Measurements from ENCODE around the gene ELL. TPM values are rescaled to one million over a fixed set of nuclear protein-coding genes. Genes with fewer than 3 reads are reported as not detected.

ELL gene
- total RNA-seq, 6 experiments from 2014 or later = 15.7 to 17.8 (median 16.4) TPM

- no peak for TF ChIP-seq CTCF (IDR thresholded peaks at IDR 0.05)
- peak; percentile 30 for DNase-seq
Observed at GRCh38 chr19:18418483-18419194, 103.2 kb downstream of the ELL start.

DNA sequence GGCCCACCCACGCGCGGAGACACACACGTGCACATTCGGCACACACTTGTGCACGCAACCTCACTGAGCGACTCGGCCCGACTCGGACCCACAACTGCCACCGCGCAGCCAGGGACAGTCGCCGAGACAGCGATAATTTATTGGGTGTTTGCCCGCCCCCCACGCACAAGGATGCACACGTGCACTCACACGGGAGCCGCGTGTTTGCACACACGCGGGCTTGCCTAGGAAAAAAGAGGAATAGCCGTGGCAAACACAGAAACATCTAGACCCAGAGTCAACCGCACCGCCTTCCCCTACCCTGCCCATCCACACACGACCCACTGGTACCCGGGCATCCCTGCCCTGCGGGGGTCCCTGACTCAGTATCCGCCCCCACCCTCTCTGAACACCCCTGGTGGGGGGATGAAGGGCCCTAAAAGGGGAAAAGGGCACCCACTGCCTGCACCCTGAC lies 103.8 kb downstream of the ELL start:
- peaks cover 75% of the 10 kb centered on the region for H3K4me1 Mint-ChIP-seq (ENCODE audit: low read depth)

More at GRCh38 chr19:18418483-18419194, 103.2 kb downstream of the ELL start:
- Mint-ChIP-seq H3K36me3 (ENCODE audit: low read depth) (no peaks in the 10 kb centered on the region), H3K27me3 (ENCODE audit: insufficient read depth) (peaks cover 9% of the 10 kb centered on the region), H3K9me3 (no peaks in the 10 kb centered on the region), H3K4me3 (peak overlapping the region; percentile 80), H3K4me1 (ENCODE audit: low read depth) (peaks cover 78% of the 10 kb centered on the region), H3K27ac (peak overlapping the region; percentile 96)

DNA sequence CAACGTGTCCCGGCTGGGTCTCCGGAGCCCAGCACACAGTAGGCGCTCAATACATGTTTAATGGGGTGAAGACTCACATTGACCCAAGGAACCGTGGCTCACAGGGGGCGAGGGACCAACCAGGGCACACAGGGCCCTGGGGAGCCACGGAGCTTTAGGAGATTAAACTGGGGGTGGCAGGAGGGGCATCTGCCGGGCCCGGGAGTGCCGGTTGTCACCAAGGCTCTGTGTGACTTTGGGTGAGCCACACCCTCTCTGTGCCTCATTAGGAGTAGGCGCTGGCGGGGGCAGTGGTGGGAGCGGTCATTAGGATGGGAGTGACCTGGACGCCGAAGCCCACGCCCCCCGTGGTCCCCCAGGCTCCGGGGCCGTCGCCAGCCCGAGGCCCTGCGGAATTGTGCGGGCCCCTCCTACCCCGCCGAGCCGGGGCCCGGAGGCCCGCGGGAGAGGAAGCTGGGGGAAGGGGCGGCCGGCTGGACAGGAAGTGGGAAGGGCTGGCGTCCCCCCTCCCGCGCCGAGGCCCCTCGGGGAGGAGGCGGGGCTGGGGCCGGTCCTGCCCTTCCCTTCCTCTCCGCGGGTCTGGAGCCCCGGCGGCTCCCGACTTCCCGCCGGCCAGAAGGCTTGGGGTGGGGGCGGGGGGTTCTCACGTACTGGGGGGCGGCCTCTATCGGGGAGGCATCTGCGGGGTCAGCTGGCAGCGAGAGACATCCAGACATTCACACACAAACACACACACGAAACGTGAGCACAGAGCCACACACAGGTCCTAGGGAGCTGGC lies 104.4 kb downstream of the ELL start:
- peak overlapping the region; percentile 92 for H3K4me3 Mint-ChIP-seq
- DNase-seq = peak; percentile 65
- TF ChIP-seq CTCF (IDR thresholded peaks at IDR 0.05) = no peak
- peaks cover 71% of the 10 kb centered on the region for H3K4me1 Mint-ChIP-seq (ENCODE audit: low read depth)
- peaks cover 10% of the 10 kb centered on the region for H3K27me3 Mint-ChIP-seq (ENCODE audit: insufficient read depth)
- H3K9me3 Mint-ChIP-seq = no peaks in the 10 kb centered on the region
- H3K27ac Mint-ChIP-seq = peak overlapping the region; percentile 100
- H3K36me3 Mint-ChIP-seq (ENCODE audit: low read depth) = no peaks in the 10 kb centered on the region

More for the DNA sequence above, 103.8 kb downstream of the ELL start:
- DNase-seq = no peak
- Mint-ChIP-seq H3K27ac (peak overlapping the region; percentile 96), H3K36me3 (ENCODE audit: low read depth) (no peaks in the 10 kb centered on the region), H3K4me3 (peak overlapping the region; percentile 80), H3K27me3 (ENCODE audit: insufficient read depth) (peaks cover 9% of the 10 kb centered on the region), H3K9me3 (no peaks in the 10 kb centered on the region)
- no peak for TF ChIP-seq CTCF (IDR thresholded peaks at IDR 0.05)

GRCh38 chr19:18416778-18417249 lies 105.1 kb downstream of the ELL start:
- Mint-ChIP-seq H3K9me3 (no peaks in the 10 kb centered on the region), H3K4me1 (ENCODE audit: low read depth) (peaks cover 66% of the 10 kb centered on the region)
- no peak for TF ChIP-seq CTCF (IDR thresholded peaks at IDR 0.05)

DNA sequence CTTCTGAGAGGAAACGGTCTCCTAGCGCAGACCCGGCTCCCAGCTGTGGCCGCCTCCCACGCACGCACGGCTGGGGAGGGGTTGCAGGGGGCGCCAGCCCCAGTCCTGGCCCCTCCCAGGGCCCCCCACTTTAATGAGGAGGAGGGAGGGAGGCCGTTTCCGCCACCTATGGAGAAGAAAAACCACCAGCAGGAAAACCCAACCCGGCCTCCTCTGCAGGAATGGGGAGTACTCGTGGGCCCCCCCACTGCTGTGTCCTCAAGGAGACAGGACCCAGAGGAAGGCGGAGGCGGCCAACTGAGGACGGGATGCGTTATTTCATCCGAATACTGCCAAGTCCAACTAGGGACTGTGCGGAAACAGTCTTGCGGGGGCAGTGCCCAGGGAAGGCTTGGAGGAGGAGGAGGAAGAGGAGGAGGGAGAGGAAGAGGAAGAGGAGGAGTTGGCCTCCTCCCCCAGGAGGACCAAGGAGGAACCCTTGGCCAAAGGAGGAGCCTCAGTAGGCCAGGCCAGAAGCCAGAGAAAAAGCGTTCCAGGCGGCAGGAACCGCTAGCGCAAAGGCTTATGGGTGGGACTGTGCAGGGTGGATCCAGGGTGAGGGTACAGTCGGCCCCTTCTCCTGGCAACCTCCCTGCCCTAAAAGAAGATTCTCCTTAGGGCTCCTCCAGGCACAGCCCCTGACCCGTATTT lies 106.5 kb downstream of the ELL start:
- H3K9me3 Mint-ChIP-seq = no peaks in the 10 kb centered on the region
- peak; percentile 63 for DNase-seq
- no peaks in the 10 kb centered on the region for H3K36me3 Mint-ChIP-seq (ENCODE audit: low read depth)
- H3K27ac Mint-ChIP-seq = peak overlapping the region; percentile 100
- peaks cover 10% of the 10 kb centered on the region for H3K27me3 Mint-ChIP-seq (ENCODE audit: insufficient read depth)
- no peak for TF ChIP-seq CTCF (IDR thresholded peaks at IDR 0.05)
- H3K4me3 Mint-ChIP-seq = peak overlapping the region; percentile 92
- peaks cover 57% of the 10 kb centered on the region for H3K4me1 Mint-ChIP-seq (ENCODE audit: low read depth)

More at GRCh38 chr19:18416778-18417249, 105.1 kb downstream of the ELL start:
- Mint-ChIP-seq H3K27me3 (ENCODE audit: insufficient read depth) (peaks cover 10% of the 10 kb centered on the region), H3K27ac (peak overlapping the region; percentile 100), H3K36me3 (ENCODE audit: low read depth) (no peaks in the 10 kb centered on the region), H3K4me3 (peak overlapping the region; percentile 92)
- peak; percentile 85 for DNase-seq
